HepG2 (cell line): ENCODE measurements around the gene GGA3. TPM values are rescaled to one million over a fixed set of nuclear protein-coding genes. Genes with fewer than 3 reads are reported as not detected.

Experiments
- AGO1 ChIP-seq: fragments of 200-400 bp; formaldehyde crosslinking; IDR thresholded peaks from 2 replicates; pipeline ENCODE4 v1.6.1; 2017; ENCODE audit warnings: mild to moderate bottlenecking, low read depth, low read length, moderate library complexity; ENCODE audit not compliant: poor library complexity, severe bottlenecking
- ATF4 ChIP-seq, 2 experiments: fragments of 450-650 bp in 1 of 2; sonication (generic) in 1 of 2; formaldehyde crosslinking; IDR thresholded peaks; 2 replicates each; pipeline versions ENCODE4 v1.5.0 to v1.8.0; 2020 to 2022; ENCODE audit warnings: mild to moderate bottlenecking in 1 of 2, missing genetic modification reagents in 1 of 2
- HMG20A ChIP-seq: IDR thresholded peaks from 2 replicates; pipeline ENCODE4 v1.6.1; 2016; ENCODE audit warnings: borderline replicate concordance
- IKZF1 ChIP-seq: fragments of 450-650 bp; IDR thresholded peaks from 2 replicates; pipeline ENCODE4 v1.7.1; 2016
- MTF2 ChIP-seq: sonication (generic); formaldehyde crosslinking; IDR thresholded peaks from 2 replicates; pipeline ENCODE4 v1.5.0; 2020; ENCODE audit warnings: missing genetic modification reagents, borderline replicate concordance
- NCOA1 ChIP-seq: sonication (generic); formaldehyde crosslinking; IDR thresholded peaks from 2 replicates; pipeline ENCODE4 v1.9.0; 2021; ENCODE audit warnings: missing genetic modification reagents
- RBM22 ChIP-seq: fragments of 200-400 bp; formaldehyde crosslinking; optimal IDR thresholded peaks from 2 replicates; pipeline ENCODE3; 2017; ENCODE audit warnings: mild to moderate bottlenecking, low read length, moderate library complexity
- TFDP1 ChIP-seq: IDR thresholded peaks from 2 replicates; pipeline ENCODE4 v1.6.1; 2016; ENCODE audit warnings: missing compliant biosample characterization, missing genetic modification reagents, borderline replicate concordance
- YEATS4 ChIP-seq: sonication (generic); formaldehyde crosslinking; IDR thresholded peaks from 2 replicates; pipeline ENCODE4 v1.4.0; 2020; ENCODE audit warnings: missing genetic modification reagents, borderline replicate concordance
- ZMYM4 ChIP-seq: sonication (generic); formaldehyde crosslinking; IDR thresholded peaks from 2 replicates; pipeline ENCODE4 v1.8.1; 2023; ENCODE audit warnings: mild to moderate bottlenecking, missing genetic modification reagents
- ZNF124 ChIP-seq: sonication (generic); formaldehyde crosslinking; IDR thresholded peaks from 2 replicates; pipeline ENCODE4 v1.4.0; 2020; ENCODE audit warnings: missing genetic modification reagents
- ZNF251 ChIP-seq: sonication (generic); formaldehyde crosslinking; IDR thresholded peaks from 2 replicates; pipeline ENCODE4 v1.9.0; 2021; ENCODE audit warnings: mild to moderate bottlenecking, missing genetic modification reagents
- ZNF263 ChIP-seq: sonication (generic); formaldehyde crosslinking; IDR thresholded peaks from 2 replicates; pipeline ENCODE4 v1.4.0; 2020; ENCODE audit warnings: missing genetic modification reagents
- ZNF549 ChIP-seq: sonication (generic); formaldehyde crosslinking; IDR thresholded peaks from 2 replicates; pipeline ENCODE4 v1.5.0; 2020; ENCODE audit warnings: missing genetic modification reagents
- polyA plus RNA-seq, 8 experiments: library from polyadenylated mRNA; depleted of rRNA in 3 of 8; stranded (reverse) in 7 of 8; unstranded in 1 of 8; fragments of >200 nt; fragmentation: Illumina TruSeq in 4 of 8; extraction: Trizol in 4 of 8; gene quantifications; 2 replicates each; pipeline versions ENCODE4 v1.2.1 to v1.2.3, GENCODE V29; 2011 to 2016; ENCODE audit warnings: low read depth in 4 of 8, missing spikeins in 1 of 8, mixed read lengths in 1 of 8; ENCODE audit not compliant: insufficient read depth in 1 of 8
- total RNA-seq, 5 experiments: library from RNA; depleted of rRNA; stranded (reverse); fragments of >200 nt; fragmentation: Illumina TruSeq; extraction: Trizol; gene quantifications; 2 replicates each; pipeline ENCODE4 v1.2.3, GENCODE V29; 2016; ENCODE audit warnings: low read depth in 1 of 5
- TF ChIP-seq, protein P1 (sequence below): IDR thresholded peaks from 2 replicates; pipeline ENCODE4 v1.6.1; 2018; ENCODE audit warnings: missing genetic modification reagents
- TF ChIP-seq, protein P2 (sequence below): sonication (generic); formaldehyde crosslinking; IDR thresholded peaks from 2 replicates; pipeline ENCODE4 v1.8.0; 2022; ENCODE audit warnings: missing genetic modification reagents, mild to moderate bottlenecking, inconsistent platforms, borderline replicate concordance
- TF ChIP-seq, protein P3 (sequence below): sonication (generic); formaldehyde crosslinking; IDR thresholded peaks from 2 replicates; pipeline ENCODE4 v1.4.0; 2020; ENCODE audit warnings: mild to moderate bottlenecking, missing genetic modification reagents, borderline replicate concordance
- TF ChIP-seq, protein P4 (sequence below): sonication (generic); formaldehyde crosslinking; IDR thresholded peaks from 2 replicates; pipeline ENCODE4 v1.5.0; 2020; ENCODE audit warnings: mild to moderate bottlenecking, missing genetic modification reagents

Gene GGA3
- total and polyA plus RNA-seq, 2 of the 13 experiments (the other 11 are each of a cell fraction or from before 2014, with no cell fraction given): 28.4 to 43.7 TPM

DNA sequence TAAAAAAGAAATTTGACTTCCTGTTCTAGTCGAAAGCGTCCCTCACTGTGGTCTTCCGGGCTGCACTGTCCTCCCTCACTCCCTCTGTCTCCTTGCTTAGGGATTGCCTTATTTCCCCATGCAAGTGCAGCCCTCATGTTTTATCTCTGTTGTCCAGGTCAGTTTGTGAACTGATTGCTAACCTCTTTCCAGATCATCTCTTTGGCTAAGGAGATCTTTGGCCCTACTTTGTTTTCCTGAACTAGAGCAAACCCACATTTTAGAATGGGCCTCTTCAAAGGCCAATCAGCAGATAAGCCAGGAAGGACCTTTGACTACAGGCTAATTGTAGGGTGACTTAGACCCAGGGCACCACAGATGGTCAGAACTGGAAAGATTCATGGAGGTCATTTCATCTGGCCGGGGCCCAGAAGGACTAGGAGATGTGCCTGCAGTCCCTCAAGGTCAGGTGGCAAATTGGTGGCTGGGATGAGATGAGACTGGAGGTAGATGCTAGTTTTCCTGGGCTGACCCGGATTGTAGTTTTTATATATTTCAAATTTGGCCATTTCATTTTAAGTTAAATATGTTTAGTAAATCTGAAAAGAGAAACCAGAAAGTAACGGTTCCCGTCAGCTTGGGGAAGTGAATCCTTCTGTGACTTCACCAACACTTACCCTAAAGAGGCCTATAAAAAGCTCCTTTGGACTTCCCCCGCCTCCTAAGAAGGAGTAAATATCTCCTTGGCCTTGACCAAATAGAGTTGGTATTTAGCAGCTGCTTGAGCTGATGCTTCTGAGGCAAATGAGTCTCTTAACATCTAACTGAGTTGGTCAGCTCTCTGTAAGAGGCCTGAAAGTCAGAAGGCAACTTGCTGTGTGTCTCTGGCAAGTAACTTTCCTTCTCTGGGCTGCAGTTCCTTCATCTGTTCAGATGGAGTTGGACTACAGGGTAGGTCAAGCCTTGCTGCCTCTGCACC, 34.1 kb upstream of the GGA3 start (continued):
- TF ChIP-seq ZNF124 (CRISPR knock-in tag) (no peak), ZNF263 (CRISPR knock-in tag) (peak; percentile 85), ZNF549 (no peak), ZMYM4 (CRISPR knock-in tag) (peak; percentile 90), TFDP1 (peak; percentile 25; the same call in 1 of the 2 replicates), MTF2 (CRISPR knock-in tag) (no peak), RBM22 (no peak), AGO1 (no peak), HMG20A (CRISPR knock-in tag) (peak; percentile 88), NCOA1 (CRISPR knock-in tag) (peak; percentile 92; the same call in 1 of the 2 replicates), IKZF1 (no peak), ZNF251 (no peak), ATF4 (CRISPR knock-in tag; IDR thresholded peaks at IDR 0.05) (no peak), YEATS4 (peak; percentile 76)
- TF ChIP-seq, protein P1, sequence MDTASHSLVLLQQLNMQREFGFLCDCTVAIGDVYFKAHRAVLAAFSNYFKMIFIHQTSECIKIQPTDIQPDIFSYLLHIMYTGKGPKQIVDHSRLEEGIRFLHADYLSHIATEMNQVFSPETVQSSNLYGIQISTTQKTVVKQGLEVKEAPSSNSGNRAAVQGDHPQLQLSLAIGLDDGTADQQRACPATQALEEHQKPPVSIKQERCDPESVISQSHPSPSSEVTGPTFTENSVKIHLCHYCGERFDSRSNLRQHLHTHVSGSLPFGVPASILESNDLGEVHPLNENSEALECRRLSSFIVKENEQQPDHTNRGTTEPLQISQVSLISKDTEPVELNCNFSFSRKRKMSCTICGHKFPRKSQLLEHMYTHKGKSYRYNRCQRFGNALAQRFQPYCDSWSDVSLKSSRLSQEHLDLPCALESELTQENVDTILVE: peak; percentile 75; the same call in 1 of the 2 replicates
- TF ChIP-seq, protein P2, sequence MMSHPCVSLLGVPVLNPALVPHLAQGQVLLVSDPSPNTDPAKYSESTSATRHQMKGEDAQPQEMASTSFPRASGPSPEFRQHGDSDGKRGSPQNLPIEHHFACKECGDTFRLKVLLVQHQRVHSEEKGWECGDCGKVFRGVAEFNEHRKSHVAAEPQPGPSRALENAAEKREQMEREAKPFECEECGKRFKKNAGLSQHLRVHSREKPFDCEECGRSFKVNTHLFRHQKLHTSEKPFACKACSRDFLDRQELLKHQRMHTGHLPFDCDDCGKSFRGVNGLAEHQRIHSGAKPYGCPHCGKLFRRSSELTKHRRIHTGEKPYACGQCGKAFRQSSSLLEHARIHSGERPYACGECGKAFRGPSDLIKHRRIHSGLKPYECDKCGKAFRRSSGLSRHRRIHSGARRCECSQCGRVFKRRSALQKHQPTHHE (CRISPR knock-in tag): no peak
- TF ChIP-seq, protein P3, sequence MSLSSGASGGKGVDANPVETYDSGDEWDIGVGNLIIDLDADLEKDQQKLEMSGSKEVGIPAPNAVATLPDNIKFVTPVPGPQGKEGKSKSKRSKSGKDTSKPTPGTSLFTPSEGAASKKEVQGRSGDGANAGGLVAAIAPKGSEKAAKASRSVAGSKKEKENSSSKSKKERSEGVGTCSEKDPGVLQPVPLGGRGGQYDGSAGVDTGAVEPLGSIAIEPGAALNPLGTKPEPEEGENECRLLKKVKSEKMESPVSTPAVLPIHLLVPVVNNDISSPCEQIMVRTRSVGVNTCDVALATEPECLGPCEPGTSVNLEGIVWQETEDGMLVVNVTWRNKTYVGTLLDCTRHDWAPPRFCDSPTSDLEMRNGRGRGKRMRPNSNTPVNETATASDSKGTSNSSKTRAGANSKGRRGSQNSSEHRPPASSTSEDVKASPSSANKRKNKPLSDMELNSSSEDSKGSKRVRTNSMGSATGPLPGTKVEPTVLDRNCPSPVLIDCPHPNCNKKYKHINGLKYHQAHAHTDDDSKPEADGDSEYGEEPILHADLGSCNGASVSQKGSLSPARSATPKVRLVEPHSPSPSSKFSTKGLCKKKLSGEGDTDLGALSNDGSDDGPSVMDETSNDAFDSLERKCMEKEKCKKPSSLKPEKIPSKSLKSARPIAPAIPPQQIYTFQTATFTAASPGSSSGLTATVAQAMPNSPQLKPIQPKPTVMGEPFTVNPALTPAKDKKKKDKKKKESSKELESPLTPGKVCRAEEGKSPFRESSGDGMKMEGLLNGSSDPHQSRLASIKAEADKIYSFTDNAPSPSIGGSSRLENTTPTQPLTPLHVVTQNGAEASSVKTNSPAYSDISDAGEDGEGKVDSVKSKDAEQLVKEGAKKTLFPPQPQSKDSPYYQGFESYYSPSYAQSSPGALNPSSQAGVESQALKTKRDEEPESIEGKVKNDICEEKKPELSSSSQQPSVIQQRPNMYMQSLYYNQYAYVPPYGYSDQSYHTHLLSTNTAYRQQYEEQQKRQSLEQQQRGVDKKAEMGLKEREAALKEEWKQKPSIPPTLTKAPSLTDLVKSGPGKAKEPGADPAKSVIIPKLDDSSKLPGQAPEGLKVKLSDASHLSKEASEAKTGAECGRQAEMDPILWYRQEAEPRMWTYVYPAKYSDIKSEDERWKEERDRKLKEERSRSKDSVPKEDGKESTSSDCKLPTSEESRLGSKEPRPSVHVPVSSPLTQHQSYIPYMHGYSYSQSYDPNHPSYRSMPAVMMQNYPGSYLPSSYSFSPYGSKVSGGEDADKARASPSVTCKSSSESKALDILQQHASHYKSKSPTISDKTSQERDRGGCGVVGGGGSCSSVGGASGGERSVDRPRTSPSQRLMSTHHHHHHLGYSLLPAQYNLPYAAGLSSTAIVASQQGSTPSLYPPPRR (CRISPR knock-in tag): peak; percentile 97
- TF ChIP-seq, protein P4, sequence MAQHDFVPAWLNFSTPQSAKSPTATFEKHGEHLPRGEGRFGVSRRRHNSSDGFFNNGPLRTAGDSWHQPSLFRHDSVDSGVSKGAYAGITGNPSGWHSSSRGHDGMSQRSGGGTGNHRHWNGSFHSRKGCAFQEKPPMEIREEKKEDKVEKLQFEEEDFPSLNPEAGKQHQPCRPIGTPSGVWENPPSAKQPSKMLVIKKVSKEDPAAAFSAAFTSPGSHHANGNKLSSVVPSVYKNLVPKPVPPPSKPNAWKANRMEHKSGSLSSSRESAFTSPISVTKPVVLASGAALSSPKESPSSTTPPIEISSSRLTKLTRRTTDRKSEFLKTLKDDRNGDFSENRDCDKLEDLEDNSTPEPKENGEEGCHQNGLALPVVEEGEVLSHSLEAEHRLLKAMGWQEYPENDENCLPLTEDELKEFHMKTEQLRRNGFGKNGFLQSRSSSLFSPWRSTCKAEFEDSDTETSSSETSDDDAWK: no peak
